Measurements from ENCODE around the gene ATG3. TPM values are rescaled to one million over a fixed set of nuclear protein-coding genes. Genes with fewer than 3 reads are reported as not detected.
"Not testable (repeated sequence)": the region's sequence is repeated elsewhere in the genome, so short reads cannot be mapped to it uniquely, and the experiment has no call there.

Gene ATG3
- total RNA-seq, 2 experiments from 2014 or later = 49.2 to 50.4 TPM

DNA sequence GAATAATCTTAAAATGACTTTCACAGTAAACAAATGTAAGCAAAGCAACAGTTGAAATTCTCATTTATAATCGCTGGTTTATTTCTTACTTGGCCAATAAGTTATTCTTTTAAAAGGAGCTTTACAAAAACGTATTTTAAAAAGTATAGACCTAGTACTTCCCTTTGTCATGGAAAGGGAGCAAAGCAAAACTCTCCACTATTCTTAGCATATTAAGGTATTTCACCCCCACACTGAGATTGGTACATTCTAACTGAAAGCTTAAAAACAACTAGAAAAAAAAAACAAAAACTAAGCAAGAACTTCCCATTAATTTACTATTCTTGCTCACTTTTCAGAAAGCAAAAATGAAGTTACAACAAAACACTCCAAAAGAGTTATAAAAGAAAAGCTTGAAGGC lies 1.5 kb downstream of the ATG3 start:
- H3K36me3 Mint-ChIP-seq (ENCODE audit: low read depth) = peaks cover 15% of the 10 kb centered on the region
- CTCF ChIA-PET = interaction anchor here (0.8 to 0.9 kb wide), 2 partner anchors 267 to 423 kb away, joined by 3 read pairs; no protein-coding TSS in a partner anchor
- peak overlapping the region; percentile 90 for H3K4me3 Mint-ChIP-seq
- intact Hi-C loops (cut with micrococcal nuclease) = loop anchor here (2.0 to 5.0 kb wide), 7 partner anchors 20 to 1013 kb away; partner anchors contain the start of genes ABHD10, GTPBP8 and SIDT1
- H3K27ac Mint-ChIP-seq = no peak overlapping the region
- H3K9me3 Mint-ChIP-seq = no peaks in the 10 kb centered on the region
- no peaks in the 10 kb centered on the region for H3K27me3 Mint-ChIP-seq (ENCODE audit: low read depth)
- peaks cover 38% of the 10 kb centered on the region for H3K4me1 Mint-ChIP-seq (ENCODE audit: low read depth)
- DNase-seq = no peak

- H3K27me3 Mint-ChIP-seq (ENCODE audit: low read depth) = no peaks in the 10 kb centered on the region
- peaks cover 15% of the 10 kb centered on the region for H3K36me3 Mint-ChIP-seq (ENCODE audit: low read depth)
- H3K4me1 Mint-ChIP-seq (ENCODE audit: low read depth) = peaks cover 45% of the 10 kb centered on the region
- H3K9me3 Mint-ChIP-seq = no peaks in the 10 kb centered on the region
- intact Hi-C loops (cut with micrococcal nuclease) = no loop called here
- CTCF ChIA-PET = interaction anchor here (1.1 kb wide), 1 partner anchor 11 kb away, joined by 3 read pairs; no protein-coding TSS in a partner anchor
- no peak overlapping the region for H3K4me3 Mint-ChIP-seq
- no peak for DNase-seq
- no peak overlapping the region for H3K27ac Mint-ChIP-seq
These were observed 3.8 kb downstream of the ATG3 start for GRCh38 chr3:112557976-112558375.

- Mint-ChIP-seq H3K36me3 (ENCODE audit: low read depth) (peaks cover 17% of the 10 kb centered on the region), H3K27ac (no peak overlapping the region), H3K9me3 (no peaks in the 10 kb centered on the region), H3K27me3 (ENCODE audit: low read depth) (no peaks in the 10 kb centered on the region), H3K4me3 (no peak overlapping the region), H3K4me1 (ENCODE audit: low read depth) (peaks cover 51% of the 10 kb centered on the region)
- CTCF ChIA-PET = interaction anchor here (0.7 to 0.9 kb wide), 2 partner anchors 23 to 84 kb away, joined by 3 to 4 read pairs; no protein-coding TSS in a partner anchor
- intact Hi-C loops (cut with micrococcal nuclease) = no loop called here
- no peak for DNase-seq
These were observed 6.1 kb downstream of the ATG3 start for GRCh38 chr3:112555535-112556170.

DNA sequence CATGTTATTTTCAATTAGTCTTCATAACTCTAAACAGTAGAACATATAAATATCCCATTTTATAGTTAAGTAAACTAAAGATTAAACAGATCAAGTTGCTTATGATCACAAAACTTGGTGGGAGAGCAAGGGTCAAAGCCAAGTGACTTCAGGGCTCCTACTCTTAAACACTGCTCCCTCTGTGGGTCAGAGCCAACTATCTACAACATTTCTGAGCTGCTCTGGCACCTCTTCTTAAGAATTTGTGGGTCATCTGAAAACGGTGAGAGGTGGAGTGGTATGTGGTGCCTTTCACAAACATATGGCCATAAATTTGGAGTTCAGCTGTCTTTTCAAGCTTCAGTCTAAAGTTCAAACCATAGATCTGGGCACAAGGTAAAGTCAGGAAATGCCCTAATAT lies 10.9 kb downstream of the ATG3 start:
- intact Hi-C loops (cut with micrococcal nuclease) = no loop called here
- peaks cover 21% of the 10 kb centered on the region for H3K36me3 Mint-ChIP-seq (ENCODE audit: low read depth)
- DNase-seq = no peak
- H3K4me3 Mint-ChIP-seq = no peak overlapping the region
- no peaks in the 10 kb centered on the region for H3K9me3 Mint-ChIP-seq
- CTCF ChIA-PET = no interaction called here
- no peaks in the 10 kb centered on the region for H3K27me3 Mint-ChIP-seq (ENCODE audit: low read depth)
- peaks cover 25% of the 10 kb centered on the region for H3K4me1 Mint-ChIP-seq (ENCODE audit: low read depth)
- no peak overlapping the region for H3K27ac Mint-ChIP-seq

- Mint-ChIP-seq H3K9me3 (no peaks in the 10 kb centered on the region), H3K36me3 (ENCODE audit: low read depth) (peaks cover 29% of the 10 kb centered on the region), H3K4me3 (no peak overlapping the region), H3K4me1 (ENCODE audit: low read depth) (peaks cover 12% of the 10 kb centered on the region), H3K27ac (no peak overlapping the region), H3K27me3 (ENCODE audit: low read depth) (no peaks in the 10 kb centered on the region)
- no peak for DNase-seq
- CTCF ChIA-PET = no interaction called here
- intact Hi-C loops (cut with micrococcal nuclease) = no loop called here
These were observed 15.5 kb downstream of the ATG3 start for GRCh38 chr3:112546216-112546759.

DNA sequence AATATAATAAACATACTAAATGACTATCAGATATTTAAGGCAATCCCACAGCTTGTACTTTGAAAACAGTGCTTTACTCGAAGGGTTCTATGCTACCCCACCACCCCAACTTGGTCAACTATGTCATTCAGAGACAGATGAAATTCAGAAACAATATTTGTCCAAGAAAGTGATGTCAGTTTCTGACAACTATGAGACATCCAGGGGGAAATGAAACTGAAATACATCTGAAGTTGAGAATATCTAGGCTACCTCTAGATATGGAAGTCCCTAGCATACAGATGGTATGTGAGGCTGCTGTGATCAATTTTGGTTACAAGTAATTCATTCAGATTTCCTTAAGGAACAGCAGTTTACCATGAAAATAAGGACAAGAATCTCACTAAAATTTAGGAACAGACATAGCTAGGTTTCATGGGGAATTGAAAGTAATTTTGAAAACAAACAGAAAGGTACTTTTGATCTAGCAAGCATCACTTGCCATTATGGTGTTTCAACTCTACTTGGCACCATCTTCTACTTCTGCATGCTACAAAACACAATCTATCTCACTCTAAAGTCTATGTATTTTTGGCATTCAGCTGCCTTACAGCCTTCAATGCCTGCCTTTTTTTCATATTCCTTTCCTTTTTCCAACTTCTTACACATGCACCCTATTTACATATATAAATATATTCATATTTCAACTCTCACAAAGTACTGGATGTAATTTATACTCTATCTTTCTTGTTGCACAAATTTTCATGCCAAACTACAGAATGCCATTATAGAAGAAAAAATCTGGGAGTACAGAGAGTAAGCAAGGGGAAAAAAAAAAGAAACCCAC lies 21.7 kb downstream of the ATG3 start:
- H3K27me3 Mint-ChIP-seq (ENCODE audit: low read depth) = no peaks in the 10 kb centered on the region
- H3K36me3 Mint-ChIP-seq (ENCODE audit: low read depth) = peaks cover 41% of the 10 kb centered on the region
- peaks cover 34% of the 10 kb centered on the region for H3K4me1 Mint-ChIP-seq (ENCODE audit: low read depth)
- no peak overlapping the region for H3K4me3 Mint-ChIP-seq
- peak overlapping the region; percentile 72 for H3K27ac Mint-ChIP-seq
- H3K9me3 Mint-ChIP-seq = no peaks in the 10 kb centered on the region
- no peak for DNase-seq
- CTCF ChIA-PET = interaction anchor here (0.6 to 1.2 kb wide), 2 partner anchors 235 to 247 kb away, joined by 4 to 5 read pairs; no protein-coding TSS in a partner anchor
- intact Hi-C loops (cut with micrococcal nuclease) = loop anchor here (2.0 kb wide), 1 partner anchor 21 kb away; the partner anchor contains the start of gene ATG3

GRCh38 chr3:112531358-112531781 lies 30.4 kb downstream of the ATG3 start:
- CTCF ChIA-PET = interaction anchor here (0.6 to 1.6 kb wide), 15 partner anchors 11 to 420 kb away, joined by 3 to 24 read pairs (median 3); partner anchors contain the start of genes CD200 and SLC9C1
- peak overlapping the region; percentile 62 for H3K27ac Mint-ChIP-seq
- H3K36me3 Mint-ChIP-seq (ENCODE audit: low read depth) = peaks cover 17% of the 10 kb centered on the region
- intact Hi-C loops (cut with micrococcal nuclease) = loop anchor here (1.0 to 2.0 kb wide), 4 partner anchors 204 to 419 kb away; no protein-coding TSS in a partner anchor
- DNase-seq = no peak
- no peaks in the 10 kb centered on the region for H3K9me3 Mint-ChIP-seq
- H3K4me3 Mint-ChIP-seq = no peak overlapping the region
- H3K27me3 Mint-ChIP-seq (ENCODE audit: low read depth) = no peaks in the 10 kb centered on the region
- H3K4me1 Mint-ChIP-seq (ENCODE audit: low read depth) = peaks cover 11% of the 10 kb centered on the region

DNA sequence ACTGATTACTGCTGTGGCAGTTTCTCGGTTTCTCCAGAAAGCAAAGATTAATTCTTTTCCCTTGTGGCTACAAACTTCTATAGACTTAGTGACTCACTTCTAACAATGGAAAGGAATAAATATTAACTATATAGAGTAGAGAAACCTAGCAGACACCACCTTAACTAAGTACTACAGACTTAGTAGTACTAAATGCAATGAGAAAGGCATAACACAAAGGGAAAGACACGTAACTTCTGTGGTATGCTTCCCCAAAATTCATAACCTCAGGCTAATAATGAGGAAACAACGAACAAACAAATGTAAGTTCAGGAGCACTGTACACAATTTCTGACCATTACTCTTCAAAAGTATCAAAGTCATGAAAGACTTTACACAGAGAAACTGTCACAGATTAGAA lies 31.2 kb downstream of the ATG3 start:
- Mint-ChIP-seq H3K27me3 (ENCODE audit: low read depth) (no peaks in the 10 kb centered on the region), H3K4me3 (no peak overlapping the region), H3K9me3 (no peaks in the 10 kb centered on the region), H3K4me1 (ENCODE audit: low read depth) (peaks cover 5% of the 10 kb centered on the region), H3K36me3 (ENCODE audit: low read depth) (peaks cover 14% of the 10 kb centered on the region), H3K27ac (no peak overlapping the region)
- intact Hi-C loops (cut with micrococcal nuclease) = loop anchor here (2.0 kb wide), 1 partner anchor 394 kb away; no protein-coding TSS in a partner anchor
- CTCF ChIA-PET = interaction anchor here (0.6 to 1.6 kb wide), 12 partner anchors 10 to 419 kb away, joined by 3 to 24 read pairs (median 4); partner anchors contain the start of genes CD200 and SLC9C1
- no peak for DNase-seq

DNA sequence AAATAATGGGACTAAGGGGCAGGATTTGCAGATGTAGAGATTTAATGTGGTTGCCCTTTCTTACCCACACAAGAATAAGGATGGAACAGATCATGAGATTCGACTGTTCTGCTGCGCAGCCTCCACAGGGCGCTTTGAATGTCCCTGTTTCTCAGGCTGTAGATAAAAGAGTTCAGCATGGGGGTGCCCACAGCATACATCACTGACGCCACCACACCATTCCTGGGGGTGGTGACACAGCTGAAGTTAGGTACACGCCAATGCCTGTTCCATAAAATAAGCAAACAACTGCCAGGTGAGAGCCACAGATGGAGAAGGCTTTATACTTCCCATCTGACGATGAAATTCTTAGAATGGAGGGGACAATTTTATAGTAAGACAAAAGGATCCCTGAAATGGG lies 37.6 kb downstream of the ATG3 start:
- DNase-seq; intact Hi-C loops (cut with micrococcal nuclease); H3K27ac Mint-ChIP-seq; H3K36me3 Mint-ChIP-seq (ENCODE audit: low read depth); H3K9me3 Mint-ChIP-seq; H3K27me3 Mint-ChIP-seq (ENCODE audit: low read depth); CTCF ChIA-PET; H3K4me3 Mint-ChIP-seq: not testable (repeated sequence)
- peaks cover 13% of the 10 kb centered on the region for H3K4me1 Mint-ChIP-seq (ENCODE audit: low read depth)

DNA sequence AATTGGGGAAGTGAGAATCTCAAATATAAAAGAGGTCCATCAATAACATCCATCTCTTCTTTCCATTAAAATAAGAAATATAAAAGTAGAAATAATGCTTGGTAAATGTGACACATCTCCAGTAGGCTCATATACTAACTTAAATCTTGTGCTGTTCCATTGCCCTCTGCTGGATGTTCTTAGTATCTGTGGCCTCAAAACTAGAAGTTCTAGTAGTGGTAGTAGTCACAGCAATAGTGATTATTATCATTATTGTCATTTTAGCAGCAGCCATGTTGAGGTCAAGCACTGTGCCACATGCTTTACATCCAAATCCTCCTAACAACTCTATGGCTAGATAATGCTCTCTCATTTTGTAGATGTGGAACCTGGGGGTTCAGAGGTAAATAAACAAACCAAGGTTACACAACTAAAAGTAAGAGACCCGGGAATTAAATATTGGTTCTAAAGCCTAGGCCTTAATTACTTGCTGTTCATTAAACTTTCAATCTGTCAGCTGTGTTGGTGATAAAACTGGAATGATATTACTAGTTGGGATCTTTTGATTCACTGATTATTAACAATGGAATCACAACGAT lies 42.2 kb downstream of the ATG3 start:
- intact Hi-C loops (cut with micrococcal nuclease) = loop anchor here (1.0 kb wide), 9 partner anchors 20 to 408 kb away; partner anchors contain the start of gene BTLA
- Mint-ChIP-seq H3K4me1 (ENCODE audit: low read depth) (peaks cover 34% of the 10 kb centered on the region), H3K27ac (peak overlapping the region; percentile 84), H3K27me3 (ENCODE audit: low read depth) (no peaks in the 10 kb centered on the region), H3K36me3 (ENCODE audit: low read depth) (peaks cover 7% of the 10 kb centered on the region), H3K4me3 (no peak overlapping the region), H3K9me3 (peaks cover 4% of the 10 kb centered on the region)
- DNase-seq = peak; percentile 53
- CTCF ChIA-PET = interaction anchor here (0.7 to 2.2 kb wide), 26 partner anchors 9 to 409 kb away, joined by 3 to 17 read pairs (median 4); partner anchors contain the start of genes CD200 and SLC9C1

DNA sequence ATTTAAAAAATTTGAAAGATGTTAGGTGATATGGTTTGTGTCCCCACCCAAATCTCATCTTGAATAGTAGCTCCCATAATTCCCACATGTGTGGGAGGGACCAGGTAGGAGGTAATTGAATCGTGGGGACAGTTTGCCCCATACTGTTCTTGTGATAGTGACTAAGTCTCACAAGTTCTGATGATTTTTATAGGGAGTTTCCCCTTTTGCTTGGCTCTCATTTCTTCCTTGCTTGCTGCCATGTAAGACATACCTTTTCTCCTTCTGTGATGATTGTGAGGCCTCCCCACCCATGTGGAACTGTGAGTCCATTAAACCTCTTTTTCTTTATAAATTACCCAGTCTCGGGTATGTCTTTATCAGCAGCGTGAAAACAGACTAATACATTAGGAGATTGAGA lies 42.8 kb downstream of the ATG3 start:
- H3K9me3 Mint-ChIP-seq; H3K4me3 Mint-ChIP-seq; H3K27me3 Mint-ChIP-seq (ENCODE audit: low read depth); H3K36me3 Mint-ChIP-seq (ENCODE audit: low read depth): not testable (repeated sequence)
- H3K4me1 Mint-ChIP-seq (ENCODE audit: low read depth) = peaks cover 36% of the 10 kb centered on the region
- H3K27ac Mint-ChIP-seq = peak overlapping the region; percentile 84
- intact Hi-C loops (cut with micrococcal nuclease) = loop anchor here (1.0 kb wide), 9 partner anchors 20 to 408 kb away; partner anchors contain the start of gene BTLA
- DNase-seq = peak; percentile 44
- CTCF ChIA-PET = interaction anchor here (0.7 to 1.7 kb wide), 11 partner anchors 19 to 230 kb away, joined by 3 to 13 read pairs (median 3); partner anchors contain the start of genes CD200 and SLC9C1
